ENCODE measurements around the gene COL27A1. TPM values are rescaled to one million over a fixed set of nuclear protein-coding genes. Genes with fewer than 3 reads are reported as not detected.

COL27A1 gene
- total and polyA plus RNA-seq, 5 donors from 2014 or later, result 0.30 TPM; not detected in 4

DNA sequence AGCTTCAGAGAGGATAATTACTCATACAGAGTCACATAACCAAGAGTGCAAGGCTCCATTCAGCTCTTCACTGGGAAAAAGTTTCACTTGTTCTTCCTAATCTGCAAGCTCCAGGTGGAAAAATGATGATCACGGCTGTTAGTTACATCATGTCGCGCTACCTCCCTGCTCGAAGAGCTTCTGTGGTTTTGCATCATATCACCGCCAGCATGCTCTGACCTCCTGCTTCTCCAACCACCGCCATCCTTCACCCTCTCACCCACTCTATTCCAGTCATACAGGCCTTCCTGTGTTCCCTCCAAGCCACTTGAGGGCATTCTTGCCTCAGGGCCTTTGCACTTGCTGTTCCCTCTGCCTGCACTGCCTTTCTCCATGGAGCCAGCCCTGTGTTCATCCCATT, 47.1 kb downstream of the COL27A1 start:
- Mint-ChIP-seq H3K27ac (peak overlapping the region in 1 of 3 donors; percentile 33), H3K36me3 (no peaks in the 10 kb centered on the region), H3K9me3 (no peaks in the 10 kb centered on the region), H3K4me3 (no peak overlapping the region), H3K4me1 (no peaks in the 10 kb centered on the region), H3K27me3 (peaks cover 4% of the 10 kb centered on the region)
- H3K9me3 ChIP-seq (ENCODE audit: control insufficient read depth in 2 of 2, low read length in 2 of 2), result no peaks in the 10 kb centered on the region
- no peaks in the 10 kb centered on the region for H3K4me1 ChIP-seq (ENCODE audit: control insufficient read depth, insufficient read depth, low read length, poor library complexity, severe bottlenecking)
- ATAC-seq (ENCODE audit: low read depth in 2 of 2) (no peak), DNase-seq (no peak)
- no peaks in the 10 kb centered on the region for H3K27me3 ChIP-seq (ENCODE audit: control insufficient read depth, insufficient read depth, low read length)
- no peaks in the 10 kb centered on the region for H3K36me3 ChIP-seq (ENCODE audit: control insufficient read depth, insufficient read depth, low read length)
- H3K27ac ChIP-seq (ENCODE audit: insufficient read depth, low read length, poor library complexity, severe bottlenecking), result no peak overlapping the region
- H3K4me3 ChIP-seq (ENCODE audit: low read depth, low read length), result no peak overlapping the region

DNA sequence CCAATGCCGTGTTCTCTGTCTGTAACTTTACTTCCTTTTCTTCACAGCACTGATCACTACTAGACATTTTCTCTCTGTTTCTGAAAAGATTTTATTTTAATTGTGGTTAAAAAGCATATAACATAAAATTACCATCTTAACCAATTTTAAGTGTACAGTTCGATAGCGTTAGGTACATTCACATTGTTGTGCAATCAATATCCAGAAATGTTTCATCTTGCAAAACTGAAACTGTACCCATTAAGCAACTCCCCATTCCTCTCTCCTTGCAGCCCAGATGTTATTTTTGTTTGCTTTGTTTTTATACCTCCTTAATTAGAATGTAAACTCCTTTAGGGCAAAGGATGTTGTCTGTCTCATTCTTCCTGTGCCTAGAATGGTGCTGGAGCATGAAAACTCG, 47.5 kb downstream of the COL27A1 start:
- no peak overlapping the region for H3K4me3 Mint-ChIP-seq

DNA sequence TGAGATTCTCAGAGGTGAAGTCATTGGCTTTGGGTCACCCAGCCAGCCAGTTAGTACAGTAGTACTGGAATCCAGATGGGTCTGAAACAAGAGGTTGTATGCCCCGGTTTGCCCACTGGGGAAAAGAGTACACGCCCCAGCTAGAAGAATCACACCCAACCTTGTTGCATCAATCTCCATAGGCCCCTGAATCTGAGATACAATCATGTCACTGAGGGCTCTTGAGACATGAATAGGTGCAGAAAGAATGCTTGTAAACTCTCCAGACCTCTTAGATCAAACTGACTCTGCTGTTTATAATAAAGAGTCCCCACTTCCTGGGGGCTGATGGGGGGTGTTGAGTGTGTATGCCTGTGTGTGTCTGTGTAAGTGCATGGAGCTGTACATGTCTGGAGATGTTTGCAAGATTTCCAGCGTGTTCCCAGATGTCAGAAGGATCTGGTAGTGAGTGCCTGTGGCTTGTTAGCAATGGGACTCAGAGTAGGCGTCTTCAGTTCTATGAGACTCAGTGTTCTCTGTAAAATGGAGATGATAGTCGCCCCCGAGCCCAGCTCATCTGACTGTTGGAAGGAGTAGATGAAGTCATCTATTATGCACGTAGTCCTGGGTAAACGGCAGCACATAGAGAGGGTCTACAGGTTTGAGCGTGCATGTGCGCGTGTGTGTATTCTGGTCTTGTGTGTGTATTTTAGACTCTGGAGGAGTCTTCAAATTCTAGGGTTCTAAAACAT, 48.2 kb downstream of the COL27A1 start:
- H3K27ac Mint-ChIP-seq, result no peak overlapping the region
- no peak overlapping the region for H3K27ac ChIP-seq (ENCODE audit: insufficient read depth, low read length, poor library complexity, severe bottlenecking)
- H3K36me3 Mint-ChIP-seq, result no peaks in the 10 kb centered on the region
- H3K4me1 ChIP-seq (ENCODE audit: control insufficient read depth, insufficient read depth, low read length, poor library complexity, severe bottlenecking), result no peaks in the 10 kb centered on the region
- no peaks in the 10 kb centered on the region for H3K9me3 ChIP-seq (ENCODE audit: control insufficient read depth in 2 of 2, low read length in 2 of 2)
- no peak overlapping the region for H3K4me3 Mint-ChIP-seq
- no peaks in the 10 kb centered on the region for H3K36me3 ChIP-seq (ENCODE audit: control insufficient read depth, insufficient read depth, low read length)
- ATAC-seq (ENCODE audit: low read depth in 2 of 2) (no peak), DNase-seq (no peak)
- H3K27me3 ChIP-seq (ENCODE audit: control insufficient read depth, insufficient read depth, low read length), result no peaks in the 10 kb centered on the region
- no peaks in the 10 kb centered on the region for H3K4me1 Mint-ChIP-seq
- no peak overlapping the region for H3K4me3 ChIP-seq (ENCODE audit: low read depth, low read length)
- peaks cover 8% of the 10 kb centered on the region for H3K27me3 Mint-ChIP-seq
- H3K9me3 Mint-ChIP-seq, result no peaks in the 10 kb centered on the region

More for the DNA sequence above, 47.5 kb downstream of the COL27A1 start:
- H3K27ac Mint-ChIP-seq, result no peak overlapping the region
- ATAC-seq (ENCODE audit: low read depth in 2 of 2), result no peak
- Histone ChIP-seq H3K4me1 (ENCODE audit: control insufficient read depth, insufficient read depth, low read length, poor library complexity, severe bottlenecking) (no peaks in the 10 kb centered on the region), H3K36me3 (ENCODE audit: control insufficient read depth, insufficient read depth, low read length) (no peaks in the 10 kb centered on the region), H3K4me3 (ENCODE audit: low read depth, low read length) (no peak overlapping the region), H3K27me3 (ENCODE audit: control insufficient read depth, insufficient read depth, low read length) (no peaks in the 10 kb centered on the region), H3K9me3 (ENCODE audit: control insufficient read depth in 2 of 2, low read length in 2 of 2) (no peaks in the 10 kb centered on the region), H3K27ac (ENCODE audit: insufficient read depth, low read length, poor library complexity, severe bottlenecking) (no peak overlapping the region)
- no peaks in the 10 kb centered on the region for H3K4me1 Mint-ChIP-seq
- H3K27me3 Mint-ChIP-seq, result peaks cover 4% of the 10 kb centered on the region
- H3K9me3 Mint-ChIP-seq, result no peaks in the 10 kb centered on the region
- H3K36me3 Mint-ChIP-seq, result no peaks in the 10 kb centered on the region
- no peak for DNase-seq

DNA sequence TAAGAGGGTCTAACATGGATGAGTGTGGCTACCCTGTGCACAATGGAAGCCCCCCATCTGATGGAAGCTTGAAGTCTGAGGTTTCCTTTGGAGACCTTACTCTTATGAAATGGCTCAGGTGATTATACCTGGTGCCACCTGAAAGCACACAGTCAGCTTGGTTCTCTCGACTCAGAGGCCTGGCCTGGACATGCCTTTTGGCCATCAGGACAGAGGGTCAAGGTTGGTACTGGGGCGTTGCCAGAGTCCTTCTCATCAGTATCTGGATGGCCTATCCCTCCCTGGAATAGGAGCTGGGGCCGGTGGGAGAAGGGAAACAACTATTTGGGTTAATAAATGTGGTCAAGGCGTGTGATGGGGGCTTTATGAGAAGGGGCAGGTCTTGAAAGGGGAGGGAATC, 48.9 kb downstream of the COL27A1 start:
- Histone ChIP-seq H3K4me1 (ENCODE audit: control insufficient read depth, insufficient read depth, low read length, poor library complexity, severe bottlenecking) (no peaks in the 10 kb centered on the region), H3K27ac (ENCODE audit: insufficient read depth, low read length, poor library complexity, severe bottlenecking) (no peak overlapping the region), H3K36me3 (ENCODE audit: control insufficient read depth, insufficient read depth, low read length) (no peaks in the 10 kb centered on the region), H3K9me3 (ENCODE audit: control insufficient read depth in 2 of 2, low read length in 2 of 2) (no peaks in the 10 kb centered on the region), H3K27me3 (ENCODE audit: control insufficient read depth, insufficient read depth, low read length) (no peaks in the 10 kb centered on the region), H3K4me3 (ENCODE audit: low read depth, low read length) (no peak overlapping the region)
- Mint-ChIP-seq H3K4me1 (no peaks in the 10 kb centered on the region), H3K27ac (no peak overlapping the region), H3K36me3 (no peaks in the 10 kb centered on the region), H3K27me3 (peaks cover 10% of the 10 kb centered on the region), H3K4me3 (no peak overlapping the region), H3K9me3 (no peaks in the 10 kb centered on the region)
- ATAC-seq (ENCODE audit: low read depth in 2 of 2), result no peak
- no peak for DNase-seq

DNA sequence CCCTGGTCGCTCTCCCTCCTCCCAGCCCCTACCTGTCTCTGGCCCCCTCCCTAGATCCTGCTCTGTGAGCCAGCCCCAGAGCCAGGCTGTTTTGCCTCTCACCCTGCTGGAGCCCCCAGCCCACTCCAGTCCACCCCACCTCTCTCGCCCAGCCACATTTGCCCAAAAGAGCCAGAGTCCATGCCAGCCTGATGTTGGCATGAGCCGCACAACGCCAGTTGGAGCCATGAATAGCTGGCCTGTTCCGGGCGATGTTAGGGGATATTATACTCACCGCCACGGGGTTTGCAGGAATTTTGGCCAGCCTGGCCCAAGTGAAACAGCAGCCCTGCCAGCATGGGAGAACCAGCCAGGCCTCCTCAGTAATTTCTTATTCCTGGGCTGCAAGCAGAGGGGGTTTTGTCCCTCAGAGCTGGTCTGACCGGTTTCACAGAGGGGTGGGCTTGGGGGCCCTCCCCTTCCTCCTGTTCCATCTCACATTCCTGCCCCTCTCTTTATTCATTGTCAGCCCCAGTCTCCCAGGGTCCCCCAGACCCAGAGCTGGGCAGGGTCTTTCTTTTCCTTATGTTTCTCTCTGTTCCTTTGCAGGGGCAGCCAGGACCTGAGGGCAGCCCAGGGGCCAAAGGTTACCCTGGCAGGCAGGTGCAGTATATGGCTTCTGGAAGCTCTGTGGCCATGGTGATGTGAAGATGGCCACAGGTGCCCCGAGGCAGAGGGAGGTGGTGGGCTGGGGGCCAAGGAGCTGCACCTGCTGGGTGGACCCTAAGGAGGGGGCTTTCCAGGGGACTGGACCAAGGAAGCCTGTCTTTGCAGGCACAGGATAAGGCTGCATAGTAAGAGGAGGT, 50.1 kb downstream of the COL27A1 start:
- no peaks in the 10 kb centered on the region for H3K4me1 ChIP-seq (ENCODE audit: control insufficient read depth, insufficient read depth, low read length, poor library complexity, severe bottlenecking)
- no peak for DNase-seq
- Mint-ChIP-seq H3K4me3 (no peak overlapping the region), H3K27ac (no peak overlapping the region), H3K27me3 (peaks cover 10% of the 10 kb centered on the region), H3K4me1 (no peaks in the 10 kb centered on the region), H3K9me3 (no peaks in the 10 kb centered on the region), H3K36me3 (no peaks in the 10 kb centered on the region)
- no peaks in the 10 kb centered on the region for H3K36me3 ChIP-seq (ENCODE audit: control insufficient read depth, insufficient read depth, low read length)
- H3K27ac ChIP-seq (ENCODE audit: insufficient read depth, low read length, poor library complexity, severe bottlenecking), result no peak overlapping the region
- no peaks in the 10 kb centered on the region for H3K27me3 ChIP-seq (ENCODE audit: control insufficient read depth, insufficient read depth, low read length)
- H3K4me3 ChIP-seq (ENCODE audit: low read depth, low read length), result no peak overlapping the region
- ATAC-seq (ENCODE audit: low read depth in 2 of 2), result no peak
- no peaks in the 10 kb centered on the region for H3K9me3 ChIP-seq (ENCODE audit: control insufficient read depth in 2 of 2, low read length in 2 of 2)

DNA sequence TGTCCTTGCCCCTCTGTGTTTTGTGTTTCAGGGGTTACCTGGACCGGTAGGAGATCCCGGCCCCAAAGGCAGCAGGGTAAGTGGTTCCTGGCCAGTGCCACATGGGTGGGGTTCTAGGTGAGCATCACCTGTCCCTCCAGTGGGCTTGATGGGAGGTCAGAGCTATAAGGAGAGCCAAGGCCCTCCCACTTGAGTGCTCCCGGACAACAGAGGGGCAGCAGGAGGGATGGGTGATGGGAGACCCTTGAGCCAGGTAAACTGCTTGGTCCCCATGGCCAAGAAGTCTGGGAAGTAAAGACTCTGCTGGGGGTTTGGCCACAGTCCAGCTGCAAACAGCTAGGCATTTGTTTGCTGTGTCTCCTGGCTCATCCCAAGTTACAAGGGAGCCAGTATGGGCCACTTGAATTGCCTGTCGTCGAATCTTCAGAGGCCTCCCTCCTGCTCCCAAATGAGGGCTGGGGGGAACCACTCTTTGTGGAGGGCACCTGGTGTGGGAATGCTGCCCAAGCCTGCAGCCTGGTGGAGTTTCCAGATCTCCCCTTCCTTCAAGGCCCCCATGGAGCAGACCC, 51.0 kb downstream of the COL27A1 start:
- H3K27ac ChIP-seq (ENCODE audit: insufficient read depth, low read length, poor library complexity, severe bottlenecking), result no peak overlapping the region
- H3K4me1 ChIP-seq (ENCODE audit: control insufficient read depth, insufficient read depth, low read length, poor library complexity, severe bottlenecking), result no peaks in the 10 kb centered on the region
- no peak overlapping the region for H3K27ac Mint-ChIP-seq
- no peaks in the 10 kb centered on the region for H3K9me3 Mint-ChIP-seq
- DNase-seq (no peak), ATAC-seq (ENCODE audit: low read depth in 2 of 2) (no peak)
- no peaks in the 10 kb centered on the region for H3K36me3 ChIP-seq (ENCODE audit: control insufficient read depth, insufficient read depth, low read length)
- no peaks in the 10 kb centered on the region for H3K36me3 Mint-ChIP-seq
- H3K4me3 ChIP-seq (ENCODE audit: low read depth, low read length), result no peak overlapping the region
- H3K4me3 Mint-ChIP-seq, result no peak overlapping the region
- H3K27me3 ChIP-seq (ENCODE audit: control insufficient read depth, insufficient read depth, low read length), result no peaks in the 10 kb centered on the region
- H3K4me1 Mint-ChIP-seq, result no peaks in the 10 kb centered on the region
- H3K9me3 ChIP-seq (ENCODE audit: control insufficient read depth in 2 of 2, low read length in 2 of 2), result no peaks in the 10 kb centered on the region
- peaks cover 10% of the 10 kb centered on the region for H3K27me3 Mint-ChIP-seq

DNA sequence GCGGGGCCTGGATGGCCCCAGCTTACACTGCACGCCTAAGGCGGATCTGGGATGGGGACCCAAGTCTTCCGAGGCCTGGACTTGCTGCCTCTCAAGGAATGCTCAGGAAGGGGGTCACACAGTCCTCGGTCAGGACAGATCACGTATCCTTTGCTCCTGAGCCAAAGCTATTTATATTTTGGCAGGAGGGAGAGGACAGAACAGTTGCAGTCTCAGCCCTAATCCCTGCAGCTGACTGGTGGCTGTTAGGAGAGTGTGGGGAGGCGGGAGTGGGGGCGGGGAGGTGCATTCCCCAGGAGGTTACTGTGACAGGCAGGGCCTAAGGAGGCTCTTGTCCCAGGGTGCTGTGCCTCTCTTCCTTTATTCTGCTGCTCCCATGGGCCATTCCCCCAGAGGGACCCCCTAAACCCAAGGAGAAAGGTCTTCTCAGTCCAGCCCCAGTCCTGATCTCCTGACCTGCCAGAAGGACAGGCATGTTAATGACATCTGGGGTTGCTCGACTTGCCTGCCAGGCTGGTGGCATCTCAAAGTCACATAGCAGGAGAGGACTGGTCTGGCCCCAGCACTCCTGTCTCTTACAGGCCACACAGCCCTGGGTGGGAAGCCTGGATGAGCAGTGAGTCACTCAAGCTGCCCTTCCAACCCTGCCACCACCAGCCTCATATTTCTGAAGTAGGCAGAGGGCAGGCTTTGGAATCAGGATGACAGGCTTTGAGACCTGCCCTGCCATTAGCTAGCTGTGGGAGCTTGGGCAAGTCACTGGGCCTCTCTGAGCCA, 51.9 kb downstream of the COL27A1 start:
- Mint-ChIP-seq H3K36me3 (no peaks in the 10 kb centered on the region), H3K4me1 (no peaks in the 10 kb centered on the region), H3K9me3 (no peaks in the 10 kb centered on the region), H3K27ac (no peak overlapping the region), H3K4me3 (no peak overlapping the region), H3K27me3 (peaks cover 10% of the 10 kb centered on the region)
- Histone ChIP-seq H3K36me3 (ENCODE audit: control insufficient read depth, insufficient read depth, low read length) (no peaks in the 10 kb centered on the region), H3K4me1 (ENCODE audit: control insufficient read depth, insufficient read depth, low read length, poor library complexity, severe bottlenecking) (no peaks in the 10 kb centered on the region), H3K9me3 (ENCODE audit: control insufficient read depth in 2 of 2, low read length in 2 of 2) (no peaks in the 10 kb centered on the region), H3K27me3 (ENCODE audit: control insufficient read depth, insufficient read depth, low read length) (no peaks in the 10 kb centered on the region), H3K4me3 (ENCODE audit: low read depth, low read length) (no peak overlapping the region), H3K27ac (ENCODE audit: insufficient read depth, low read length, poor library complexity, severe bottlenecking) (no peak overlapping the region)
- DNase-seq (no peak), ATAC-seq (ENCODE audit: low read depth in 2 of 2) (no peak)
